T1000 (cell line): Measurements from ENCODE around the gene DCLK1.

Source experiments
- DNase-seq: peaks from one replicate; lab custom pipeline; 2025; ENCODE audit warnings: mixed read lengths; lab: John Stamatoyannopoulos, UW

The DCLK1 gene

DNA sequence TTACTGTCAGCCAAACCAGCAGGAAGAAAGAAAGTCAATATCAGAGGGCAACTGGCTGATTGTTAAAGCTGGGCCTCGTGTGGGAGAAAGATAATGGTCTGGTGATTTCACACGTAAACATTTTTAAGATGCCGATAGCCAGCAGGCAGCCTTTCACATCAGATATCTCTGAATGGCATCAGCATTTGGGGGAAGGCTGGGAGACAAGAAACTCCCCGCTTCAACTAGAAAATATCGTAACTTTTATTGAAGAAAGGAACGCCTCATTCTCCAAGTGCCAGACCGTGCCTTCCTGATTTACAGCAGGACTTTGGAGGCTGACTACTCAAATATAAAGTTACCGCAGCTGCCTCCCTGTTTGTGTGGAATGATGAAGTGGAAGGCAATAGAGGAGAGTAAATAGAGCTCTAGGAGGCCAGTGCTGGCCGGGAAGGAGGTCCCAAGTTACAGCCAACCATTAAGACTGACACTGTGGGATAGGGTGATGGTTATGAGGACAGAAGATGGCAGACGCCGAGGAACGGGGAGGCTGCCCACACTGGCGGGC, 370.4 kb downstream of the DCLK1 start:
- no peak for DNase-seq

- DNase-seq, result no peak
These were observed 383.6 kb downstream of the DCLK1 start for GRCh38 chr13:35747594-35747993.

DNA sequence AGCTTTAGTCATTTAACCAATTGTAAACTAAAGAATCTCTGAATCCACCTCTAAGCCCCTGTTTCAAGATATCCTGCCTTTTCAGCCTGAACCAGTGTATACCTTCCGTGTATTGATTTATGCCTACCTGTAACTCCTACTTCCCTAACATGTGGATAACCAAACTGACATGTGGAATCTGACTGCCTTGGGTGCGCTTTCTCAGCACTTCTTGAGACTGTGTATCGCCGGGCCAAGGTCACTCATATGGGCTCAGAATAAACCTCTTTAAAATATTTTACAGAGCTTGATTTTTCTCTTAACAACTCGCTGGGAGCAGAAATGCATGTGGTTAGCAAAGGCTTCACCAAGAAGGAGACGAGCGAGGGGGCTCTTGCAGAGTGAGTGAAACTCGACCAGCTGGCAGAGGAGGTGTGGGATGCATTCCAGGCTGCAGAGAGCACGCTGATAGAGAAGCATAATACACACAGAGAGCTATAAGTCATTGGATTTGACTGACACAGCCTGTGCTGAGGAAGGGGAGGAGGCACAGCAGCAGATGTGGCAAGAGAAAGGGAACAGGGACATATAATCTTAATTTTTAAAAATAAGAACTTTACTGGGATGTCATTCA, 386.5 kb downstream of the DCLK1 start:
- DNase-seq, result no peak

DNA sequence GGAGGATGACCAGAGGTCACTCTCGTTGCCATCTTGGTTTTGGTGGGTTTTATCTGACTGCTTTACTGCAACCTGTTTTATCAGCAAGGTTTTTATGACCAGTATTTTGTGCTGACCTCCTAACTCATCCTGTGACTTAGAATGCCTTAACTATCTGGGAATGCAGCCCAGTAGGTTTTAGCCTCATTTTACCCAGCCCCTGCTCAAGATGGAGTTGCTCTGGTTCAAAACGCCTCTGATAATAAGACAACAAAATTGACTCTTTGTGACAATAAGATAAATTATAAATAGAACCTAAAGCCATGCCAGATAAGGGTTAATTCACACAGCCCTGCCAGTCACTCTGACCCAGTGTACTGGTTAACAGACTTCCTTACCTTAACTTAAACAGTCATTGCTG, 387.0 kb downstream of the DCLK1 start:
- no peak for DNase-seq

DNA sequence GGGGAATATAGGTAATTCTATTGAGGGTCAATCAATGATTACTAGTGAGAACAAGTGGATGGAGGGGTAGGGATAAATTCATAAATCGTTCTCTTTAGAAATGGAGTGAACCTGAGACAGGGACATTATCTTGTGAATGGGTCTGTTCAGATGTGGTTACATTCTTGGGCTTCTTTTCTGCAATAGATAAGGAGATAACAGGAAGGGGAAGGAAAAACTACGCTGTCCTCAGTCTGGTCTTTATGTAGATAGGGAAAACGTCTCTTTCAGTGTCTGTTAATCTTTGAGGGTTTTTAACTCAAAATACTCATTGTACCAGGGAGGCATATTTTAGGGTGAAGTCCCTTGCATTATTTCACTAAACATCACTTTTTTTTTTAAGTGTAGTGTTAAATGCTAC, 388.0 kb downstream of the DCLK1 start:
- DNase-seq, result no peak

DNA sequence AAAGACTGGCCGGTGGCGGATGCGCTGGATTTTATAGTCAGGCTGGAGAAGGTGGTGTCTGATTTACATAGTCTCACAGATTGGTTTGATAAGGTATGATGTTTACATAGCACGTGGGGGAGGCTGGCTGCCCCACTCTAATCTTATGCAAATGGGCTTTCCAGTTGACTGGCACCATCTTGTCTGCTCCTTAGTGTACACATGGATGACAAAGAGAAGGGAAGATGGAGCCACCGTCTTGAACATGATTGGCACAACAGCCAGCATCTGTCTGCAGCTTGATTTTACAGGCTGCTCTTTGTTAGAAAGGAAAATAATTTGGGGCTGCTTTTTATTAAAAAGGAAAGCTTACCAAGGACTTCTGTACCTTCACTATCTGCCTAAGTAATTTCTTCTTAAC, 389.5 kb downstream of the DCLK1 start:
- DNase-seq, result no peak

- DNase-seq, result no peak
These were observed 394.3 kb downstream of the DCLK1 start for GRCh38 chr13:35736876-35737275.

- DNase-seq, result no peak
These were observed 397.4 kb downstream of the DCLK1 start for GRCh38 chr13:35733827-35734226.

- no peak for DNase-seq
These were observed 398.6 kb downstream of the DCLK1 start for GRCh38 chr13:35732565-35732964.

- no peak for DNase-seq
These were observed 399.7 kb downstream of the DCLK1 start for GRCh38 chr13:35731471-35731870.

GRCh38 chr13:35729926-35730627, 401.1 kb downstream of the DCLK1 start:
- DNase-seq, result no peak

- DNase-seq, result no peak
These were observed 403.3 kb downstream of the DCLK1 start for GRCh38 chr13:35727881-35728280.

- DNase-seq, result no peak
These were observed 406.7 kb downstream of the DCLK1 start for GRCh38 chr13:35724446-35724845.

DNA sequence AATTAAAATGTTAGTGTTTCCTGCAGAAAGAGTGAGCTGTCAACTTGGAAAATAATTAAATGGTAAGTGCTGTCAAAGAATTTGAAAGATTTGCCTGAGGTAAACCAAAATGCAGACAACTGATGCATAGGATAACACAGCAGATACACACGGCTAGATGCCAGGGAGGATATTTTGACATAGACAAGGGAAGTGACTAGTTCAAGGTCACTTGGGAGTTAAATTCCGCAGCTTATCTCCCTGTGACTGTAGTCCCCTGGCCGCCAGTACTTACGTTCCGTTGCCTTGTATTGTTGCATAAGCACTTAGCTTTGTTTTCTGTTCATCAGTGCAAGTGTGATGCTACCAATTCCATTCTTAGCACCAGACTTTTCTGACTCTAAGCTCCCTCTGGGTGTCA, 407.4 kb downstream of the DCLK1 start:
- DNase-seq, result no peak

GRCh38 chr13:35723053-35723461, 408.1 kb downstream of the DCLK1 start:
- no peak for DNase-seq

DNA sequence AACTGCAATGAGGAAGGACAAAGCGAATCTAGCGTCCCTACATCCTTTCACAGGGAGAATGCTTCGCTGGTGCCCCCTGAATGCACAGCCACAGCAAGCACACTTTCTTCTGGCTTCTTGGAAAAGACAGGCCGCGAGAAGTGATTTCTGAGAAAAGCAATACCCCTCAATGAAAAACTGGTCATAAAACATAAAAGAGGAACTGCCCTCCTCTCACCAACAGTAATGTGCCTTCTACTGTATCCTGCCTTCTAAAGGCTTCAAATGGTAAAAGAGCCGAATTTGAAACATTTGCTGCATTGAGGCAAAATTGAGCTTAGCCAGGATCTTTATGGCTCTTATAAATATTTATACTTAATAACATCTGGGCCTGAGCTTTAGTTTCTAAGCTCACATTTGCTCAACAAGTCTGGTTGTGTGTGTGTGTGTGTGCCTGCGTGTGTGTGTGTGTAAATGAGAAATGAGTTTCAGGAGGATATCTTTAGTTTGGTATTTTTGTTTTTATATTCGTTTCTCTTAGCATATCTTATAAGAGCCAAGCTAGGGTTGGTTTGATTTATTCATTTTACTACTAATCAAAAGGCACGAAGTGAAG, 408.6 kb downstream of the DCLK1 start:
- no peak for DNase-seq

GRCh38 chr13:35720690-35721554, 410.3 kb downstream of the DCLK1 start:
- DNase-seq, result peak; percentile 31

- DNase-seq, result no peak
These were observed 410.9 kb downstream of the DCLK1 start for GRCh38 chr13:35720290-35720689.
